Thoracic aorta (tissue), 2 donors: ENCODE data around the gene KMT2B. TPM values are rescaled to one million over a fixed set of nuclear protein-coding genes. Genes with fewer than 3 reads are reported as not detected.

Experiments
- ATAC-seq: fragments of 150-250 bp; one replicate; pipeline ENCODE4 v1.8.0; 2017; ENCODE audit warnings: low read depth; ENCODE audit not compliant: insufficient number of reproducible peaks, low FRiP score
- DNase-seq: peaks from one replicate; pipeline ENCODE4 v3.0.0-alpha.2; 2020; ENCODE audit warnings: low spot score
- H3K27ac ChIP-seq, 2 donors: fragments of 200-600 bp; sonication (generic); 1 replicate in 1 of 2; 2 replicates in 1 of 2; pipeline ENCODE4 v1.5.1; 2016; ENCODE audit warnings: mild to moderate bottlenecking in 2 of 2, moderate library complexity in 2 of 2
- H3K27me3 ChIP-seq: fragments of 200-600 bp; sonication (generic); replicated peaks from 2 replicates; pipeline ENCODE4 v1.6.0; 2016; ENCODE audit warnings: mild to moderate bottlenecking; ENCODE audit not compliant: insufficient read depth
- H3K36me3 ChIP-seq: fragments of 200-600 bp; sonication (generic); one replicate; pipeline ENCODE4 v1.5.1; 2016
- H3K4me1 ChIP-seq, 2 donors: fragments of 200-600 bp; sonication (generic); 1 replicate in 1 of 2; 2 replicates in 1 of 2; pipeline versions ENCODE4 v1.5.1 to v1.6.0; 2016; ENCODE audit warnings: low read depth in 2 of 2, mild to moderate bottlenecking in 1 of 2; ENCODE audit not compliant: control insufficient read depth in 1 of 2
- H3K4me3 ChIP-seq: fragments of 200-600 bp; sonication (generic); 2 replicates; pipeline ENCODE4 v1.5.1; 2016; ENCODE audit warnings: mild to moderate bottlenecking
- H3K9me3 ChIP-seq: fragments of 200-600 bp; sonication (generic); 2 replicates; pipeline ENCODE4 v1.5.1; 2016
- total RNA-seq, 2 donors: library from RNA; depleted of rRNA; stranded (reverse); fragments of >200 nt; gene quantifications; one replicate each; pipeline versions ENCODE4 v1.1.0 to v1.2.3, GENCODE V29; 2016
- TF ChIP-seq, protein P1 (sequence below): fragments of 200-600 bp; sonication (generic); IDR thresholded peaks from one replicate; pipeline ENCODE4 v1.5.1; 2019; ENCODE audit warnings: antibody characterized with exemption

KMT2B gene
- total RNA-seq, 2 donors from 2014 or later, result 26.4 to 31.3 TPM

DNA sequence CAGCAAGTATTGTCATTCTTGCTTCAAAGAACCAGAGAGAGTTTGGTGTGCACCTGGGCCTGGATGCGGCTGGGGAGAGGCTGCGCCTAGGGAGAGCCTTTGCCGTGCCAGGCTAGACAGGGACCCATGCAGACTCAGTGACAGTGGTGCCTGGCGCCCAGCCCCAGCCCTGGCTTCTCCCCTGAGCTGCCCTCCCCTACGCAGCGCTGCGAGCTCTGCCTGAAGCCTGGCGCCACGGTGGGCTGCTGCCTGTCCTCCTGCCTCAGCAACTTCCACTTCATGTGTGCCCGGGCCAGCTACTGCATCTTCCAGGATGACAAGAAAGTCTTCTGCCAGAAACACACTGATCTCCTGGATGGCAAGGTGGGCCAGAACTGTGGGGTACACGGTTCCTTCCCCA is 12.0 kb downstream of the KMT2B start:
- Histone ChIP-seq H3K27me3 (no peaks in the 10 kb centered on the region), H3K27ac (no peak overlapping the region), H3K36me3 (peaks cover 84% of the 10 kb centered on the region), H3K4me1 (no peaks in the 10 kb centered on the region), H3K4me3 (no peak overlapping the region), H3K9me3 (no peaks in the 10 kb centered on the region)
- DNase-seq (no peak), ATAC-seq (no peak)
- TF ChIP-seq, protein P1, sequence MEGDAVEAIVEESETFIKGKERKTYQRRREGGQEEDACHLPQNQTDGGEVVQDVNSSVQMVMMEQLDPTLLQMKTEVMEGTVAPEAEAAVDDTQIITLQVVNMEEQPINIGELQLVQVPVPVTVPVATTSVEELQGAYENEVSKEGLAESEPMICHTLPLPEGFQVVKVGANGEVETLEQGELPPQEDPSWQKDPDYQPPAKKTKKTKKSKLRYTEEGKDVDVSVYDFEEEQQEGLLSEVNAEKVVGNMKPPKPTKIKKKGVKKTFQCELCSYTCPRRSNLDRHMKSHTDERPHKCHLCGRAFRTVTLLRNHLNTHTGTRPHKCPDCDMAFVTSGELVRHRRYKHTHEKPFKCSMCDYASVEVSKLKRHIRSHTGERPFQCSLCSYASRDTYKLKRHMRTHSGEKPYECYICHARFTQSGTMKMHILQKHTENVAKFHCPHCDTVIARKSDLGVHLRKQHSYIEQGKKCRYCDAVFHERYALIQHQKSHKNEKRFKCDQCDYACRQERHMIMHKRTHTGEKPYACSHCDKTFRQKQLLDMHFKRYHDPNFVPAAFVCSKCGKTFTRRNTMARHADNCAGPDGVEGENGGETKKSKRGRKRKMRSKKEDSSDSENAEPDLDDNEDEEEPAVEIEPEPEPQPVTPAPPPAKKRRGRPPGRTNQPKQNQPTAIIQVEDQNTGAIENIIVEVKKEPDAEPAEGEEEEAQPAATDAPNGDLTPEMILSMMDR, result no peak

DNA sequence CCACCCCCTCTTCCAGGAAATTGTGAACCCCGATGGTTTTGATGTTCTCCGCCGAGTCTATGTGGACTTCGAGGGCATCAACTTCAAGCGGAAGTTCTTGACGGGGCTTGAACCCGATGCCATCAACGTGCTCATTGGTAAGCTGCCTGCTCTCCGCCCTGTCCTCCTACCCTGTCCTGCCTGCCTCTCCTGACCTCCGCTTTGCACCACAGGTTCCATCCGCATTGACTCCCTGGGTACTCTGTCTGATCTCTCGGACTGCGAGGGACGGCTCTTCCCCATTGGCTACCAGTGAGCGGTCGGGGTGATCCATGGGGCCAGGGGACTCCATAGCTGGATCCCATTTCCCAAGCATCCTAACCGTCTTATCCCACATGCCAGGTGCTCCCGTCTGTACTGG is 12.5 kb downstream of the KMT2B start:
- TF ChIP-seq, protein P1, result no peak
- Histone ChIP-seq H3K27me3 (no peaks in the 10 kb centered on the region), H3K4me1 (no peaks in the 10 kb centered on the region), H3K9me3 (no peaks in the 10 kb centered on the region), H3K27ac (no peak overlapping the region), H3K4me3 (no peak overlapping the region), H3K36me3 (peaks cover 81% of the 10 kb centered on the region)
- DNase-seq, result no peak
- ATAC-seq, result no peak

DNA sequence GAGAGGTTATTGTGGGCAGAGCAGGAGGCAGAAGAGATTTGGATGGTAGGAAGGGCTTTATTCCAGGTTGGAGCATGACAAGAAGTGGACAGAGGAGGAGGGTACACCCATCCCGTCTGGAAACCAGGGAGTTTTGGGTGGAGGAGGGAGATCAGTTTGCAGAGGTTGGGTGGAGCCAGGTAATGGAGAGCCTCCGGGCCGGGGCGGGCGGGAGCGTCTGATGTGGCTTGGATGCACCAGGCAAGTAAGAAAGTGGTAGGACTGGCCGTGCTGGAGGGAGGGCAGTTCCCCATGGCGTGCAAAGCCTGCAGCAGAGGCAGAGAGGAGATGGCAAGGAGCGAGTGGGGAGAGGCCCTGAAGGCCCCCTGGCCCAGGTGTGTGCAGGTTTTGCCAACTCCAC is 13.6 kb downstream of the KMT2B start:
- DNase-seq (no peak), ATAC-seq (no peak)
- Histone ChIP-seq H3K27ac (no peak overlapping the region), H3K27me3 (no peaks in the 10 kb centered on the region), H3K4me1 (no peaks in the 10 kb centered on the region), H3K9me3 (no peaks in the 10 kb centered on the region), H3K36me3 (peaks cover 74% of the 10 kb centered on the region), H3K4me3 (no peak overlapping the region)
- TF ChIP-seq, protein P1, result no peak

DNA sequence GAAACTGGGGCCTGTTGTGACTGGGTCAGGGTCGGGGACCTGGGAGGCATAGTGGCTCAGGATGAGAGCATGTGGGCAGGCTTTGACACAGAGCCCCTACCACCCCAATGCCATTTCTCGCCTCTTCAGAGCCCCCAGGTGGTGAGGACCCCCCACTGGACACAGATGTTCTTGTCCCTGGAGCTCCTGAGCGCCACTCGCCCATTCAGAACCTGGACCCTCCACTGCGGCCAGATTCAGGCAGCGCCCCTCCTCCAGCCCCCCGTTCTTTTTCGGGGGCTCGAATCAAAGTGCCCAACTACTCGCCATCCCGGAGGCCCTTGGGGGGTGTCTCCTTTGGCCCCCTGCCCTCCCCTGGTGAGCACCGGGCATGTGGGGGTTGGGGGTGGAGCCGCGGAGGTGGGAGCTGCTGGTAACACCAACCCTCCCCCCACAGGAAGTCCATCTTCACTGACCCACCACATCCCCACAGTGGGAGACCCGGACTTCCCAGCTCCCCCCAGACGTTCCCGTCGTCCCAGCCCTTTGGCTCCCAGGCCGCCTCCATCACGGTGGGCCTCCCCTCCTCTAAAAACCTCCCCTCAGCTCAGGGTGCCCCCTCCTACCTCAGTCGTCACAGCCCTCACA is 14.1 kb downstream of the KMT2B start:
- DNase-seq (no peak), ATAC-seq (no peak)
- H3K36me3 ChIP-seq, result peaks cover 72% of the 10 kb centered on the region
- H3K4me1 ChIP-seq, result no peaks in the 10 kb centered on the region
- H3K27me3 ChIP-seq, result no peaks in the 10 kb centered on the region
- H3K4me3 ChIP-seq, result no peak overlapping the region
- TF ChIP-seq, protein P1, result no peak
- H3K27ac ChIP-seq, result no peak overlapping the region
- H3K9me3 ChIP-seq, result no peaks in the 10 kb centered on the region

DNA sequence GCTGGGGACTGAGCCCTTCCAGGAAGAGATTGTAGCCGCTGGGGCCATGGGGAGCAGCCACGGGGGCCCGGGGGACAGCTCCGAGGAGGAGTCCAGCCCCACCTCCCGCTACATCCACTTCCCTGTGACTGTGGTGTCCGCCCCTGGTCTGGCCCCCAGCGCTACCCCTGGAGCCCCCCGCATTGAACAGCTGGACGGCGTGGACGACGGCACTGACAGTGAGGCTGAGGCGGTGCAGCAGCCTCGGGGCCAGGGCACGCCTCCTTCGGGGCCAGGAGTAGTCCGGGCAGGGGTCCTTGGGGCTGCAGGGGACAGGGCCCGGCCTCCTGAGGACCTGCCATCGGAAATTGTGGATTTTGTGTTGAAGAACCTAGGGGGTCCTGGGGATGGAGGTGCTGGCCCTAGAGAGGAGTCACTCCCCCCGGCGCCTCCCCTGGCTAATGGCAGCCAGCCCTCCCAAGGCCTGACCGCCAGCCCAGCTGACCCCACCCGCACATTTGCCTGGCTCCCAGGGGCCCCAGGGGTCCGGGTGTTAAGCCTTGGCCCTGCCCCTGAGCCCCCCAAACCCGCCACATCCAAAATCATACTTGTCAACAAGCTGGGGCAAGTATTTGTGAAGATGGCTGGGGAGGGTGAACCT is 14.9 kb downstream of the KMT2B start:
- Histone ChIP-seq H3K4me3 (no peak overlapping the region), H3K9me3 (no peaks in the 10 kb centered on the region), H3K36me3 (peaks cover 72% of the 10 kb centered on the region), H3K27ac (no peak overlapping the region), H3K4me1 (no peaks in the 10 kb centered on the region), H3K27me3 (no peaks in the 10 kb centered on the region)
- TF ChIP-seq, protein P1, result no peak
- no peak for ATAC-seq
- DNase-seq, result no peak
